Measurements from ENCODE around the gene EPAS1. TPM values are rescaled to one million over a fixed set of nuclear protein-coding genes. Genes with fewer than 3 reads are reported as not detected.

EPAS1 gene
- total and polyA plus RNA-seq, 2 of the 8 experiments (the other 6 are each of a cell fraction or from before 2014, with no cell fraction given), result 2.0 to 4.9 TPM

GRCh38 chr2:46416739-46417403, 119.7 kb downstream of the EPAS1 start:
- no peak for FAIRE-seq
- H3K4me1 ChIP-seq (replicated peaks in 1 of 4; ENCODE audit: control insufficient read depth in 3 of 4, insufficient read depth in 4 of 4, low read length in 3 of 4), result no peaks in the 10 kb centered on the region
- H3K79me2 ChIP-seq (ENCODE audit: control insufficient read depth in 1 of 2, insufficient read depth in 2 of 2, low read length in 2 of 2), result no peaks in the 10 kb centered on the region
- no peaks in the 10 kb centered on the region for H3K36me3 ChIP-seq (ENCODE audit: control insufficient read depth in 2 of 4, insufficient read depth in 4 of 4, low read length in 3 of 4)
- no peak overlapping the region for H4K5ac ChIP-seq (ENCODE audit: insufficient read length, low read depth, low read length)
- no peak overlapping the region for H3K4ac ChIP-seq (replicated peaks; ENCODE audit: insufficient read length, low read depth, low read length)
- no peaks in the 10 kb centered on the region for H3K23me2 ChIP-seq (ENCODE audit: low read depth, low read length)
- no peak overlapping the region for H2BK5ac ChIP-seq (ENCODE audit: low read depth, low read length)
- H2BK20ac ChIP-seq (ENCODE audit: low read length), result no peak overlapping the region
- H3K23ac ChIP-seq (ENCODE audit: insufficient read length), result no peak overlapping the region
- no peak overlapping the region for H2BK15ac ChIP-seq (ENCODE audit: low read length)
- H3K9me3 ChIP-seq (ENCODE audit: insufficient read depth in 2 of 2, low read depth in 1 of 2, low read length in 1 of 2), result peaks cover 14 to 18% of the 10 kb centered on the region in 2 experiments
- H3K4me2 ChIP-seq (ENCODE audit: insufficient read depth in 1 of 2, low read depth in 2 of 2, low read length in 2 of 2), result no peak overlapping the region
- no peaks in the 10 kb centered on the region for H4K20me1 ChIP-seq (replicated peaks in 1 of 2; ENCODE audit: control insufficient read depth in 1 of 2, insufficient read depth in 2 of 2, low read length in 2 of 2)
- H2BK120ac ChIP-seq (replicated peaks; ENCODE audit: low read depth, low read length), result no peak overlapping the region
- no peak overlapping the region for H3K14ac ChIP-seq (ENCODE audit: insufficient read length)
- ChIA-PET CTCF (ENCODE audit: partially characterized antibody) (no interaction called here), POLR2A (ENCODE audit: partially characterized antibody) (no interaction called here)
- H2BK12ac ChIP-seq (ENCODE audit: low read depth, low read length), result no peak overlapping the region
- no peak overlapping the region for H4K91ac ChIP-seq (replicated peaks; ENCODE audit: insufficient read length, low read length)
- H3K79me1 ChIP-seq (ENCODE audit: low read depth, low read length), result no peaks in the 10 kb centered on the region
- no peak overlapping the region for H3K9ac ChIP-seq (replicated peaks in 1 of 4; ENCODE audit: extremely low read depth in 1 of 4, low read depth in 3 of 4, low read length in 3 of 4)
- H3K4me3 ChIP-seq (ENCODE audit: extremely low read depth in 1 of 4, insufficient read depth in 2 of 4, low read depth in 3 of 4, low read length in 4 of 4), result no peak overlapping the region
- WGBS, 2 experiments (ENCODE audit: extremely low coverage in 1 of 2, insufficient coverage in 1 of 2, insufficient read length in 1 of 2, insufficient replicate concordance in 2 of 2, low coverage in 1 of 2, low lambda C conversion rate in 2 of 2, missing lambda C conversion rate in 1 of 2), result 90% methylated on average over 4 of the region's 4 CpGs; no CpG with 5 or more reads in 1 of the 2 experiments
- no peaks in the 10 kb centered on the region for H3K27me3 ChIP-seq (replicated peaks in 1 of 4; ENCODE audit: control insufficient read depth in 3 of 4, extremely low read depth in 1 of 4, insufficient read depth in 3 of 4, low read length in 3 of 4)
- H2AK5ac ChIP-seq (ENCODE audit: low read depth, low read length), result no peak overlapping the region
- no peak for TF ChIP-seq EP300 (IDR thresholded peaks at IDR 0.05; ENCODE audit: borderline replicate concordance in 1 of 2, low read depth in 2 of 2, low read length in 2 of 2)
- no peak for TF ChIP-seq MAX (IDR thresholded peaks at IDR 0.05)
- TF ChIP-seq GTF2F1 (IDR thresholded peaks at IDR 0.05; ENCODE audit: borderline replicate concordance, low read depth, low read length), result no peak
- no peak for TF ChIP-seq TBP (IDR thresholded peaks at IDR 0.05; ENCODE audit: low read depth, low read length)
- no peak for TF ChIP-seq CEBPB (IDR thresholded peaks at IDR 0.05; ENCODE audit: low read depth, low read length)
- TF ChIP-seq ATF3 (IDR thresholded peaks at IDR 0.05; ENCODE audit: insufficient read depth, low read depth, low read length), result no peak
- TF ChIP-seq TEAD4 (IDR thresholded peaks at IDR 0.05; ENCODE audit: low read depth, low read length), result no peak
- no peak for TF ChIP-seq CTCF (IDR thresholded peaks at IDR 0.05; ENCODE audit: control extremely low read depth in 1 of 3, insufficient read depth in 1 of 3, low read depth in 1 of 3, low read length in 3 of 3)
- TF ChIP-seq E2F6 (IDR thresholded peaks at IDR 0.05), result no peak
- H4K8ac ChIP-seq (ENCODE audit: extremely low read depth, insufficient read depth, low read length), result no peak overlapping the region
- DNase-seq (ENCODE audit: low read depth in 1 of 2, low spot score in 2 of 2), result no peak
- H3K18ac ChIP-seq (ENCODE audit: extremely low read depth, low read length), result no peak overlapping the region
- H3K56ac ChIP-seq (replicated peaks; ENCODE audit: insufficient read length, low read depth, low read length), result no peak overlapping the region
- H3K27ac ChIP-seq (ENCODE audit: low read depth, low read length), result no peak overlapping the region
- H2AFZ ChIP-seq (ENCODE audit: low read length), result no peak overlapping the region
